HG03139 (cell line): ENCODE results near the gene ATP2B3.

ENCODE experiments used
- ATAC-seq: cut with Tn5 transposase; IDR thresholded peaks from one replicate; pipeline ENCODE4 v1.9.1; 2021; ENCODE audit not compliant: unreplicated experiment

The ATP2B3 gene

GRCh38 chrX:153488231-153488914 lies 29.1 kb upstream of the ATP2B3 start:
- ATAC-seq, result no peak

GRCh38 chrX:153490217-153490930 lies 27.1 kb upstream of the ATP2B3 start:
- ATAC-seq, result no peak

- no peak for ATAC-seq
Measured at GRCh38 chrX:153491351-153491914, 26.0 kb upstream of the ATP2B3 start.

- no peak for ATAC-seq
Measured at GRCh38 chrX:153491918-153492317, 25.5 kb upstream of the ATP2B3 start.

- ATAC-seq, result no peak
Measured at GRCh38 chrX:153492543-153492942, 24.9 kb upstream of the ATP2B3 start.

- no peak for ATAC-seq
Measured at GRCh38 chrX:153493085-153493484, 24.4 kb upstream of the ATP2B3 start.

GRCh38 chrX:153494061-153494460 lies 23.4 kb upstream of the ATP2B3 start:
- no peak for ATAC-seq

GRCh38 chrX:153494541-153495361 lies 22.7 kb upstream of the ATP2B3 start, which contains the start of gene BGN:
Gene BGN (plus strand): TSS chrX:153494980. CDS start chrX:153504632, 9,652 bp downstream.
- no peak for ATAC-seq

- no peak for ATAC-seq
Measured at GRCh38 chrX:153495362-153495751, 22.1 kb upstream of the ATP2B3 start.

- no peak for ATAC-seq
Measured at GRCh38 chrX:153495903-153496589, 21.4 kb upstream of the ATP2B3 start.

GRCh38 chrX:153496590-153496959 lies 20.9 kb upstream of the ATP2B3 start:
- ATAC-seq, result no peak

- no peak for ATAC-seq
Measured at GRCh38 chrX:153498453-153498852, 19.0 kb upstream of the ATP2B3 start.

GRCh38 chrX:153499341-153499740 lies 18.1 kb upstream of the ATP2B3 start:
- ATAC-seq, result no peak

- no peak for ATAC-seq
Measured at GRCh38 chrX:153499876-153500275, 17.6 kb upstream of the ATP2B3 start.

GRCh38 chrX:153500676-153501280 lies 16.7 kb upstream of the ATP2B3 start:
- ATAC-seq, result no peak

- ATAC-seq, result no peak
Measured at GRCh38 chrX:153501530-153501929, 15.9 kb upstream of the ATP2B3 start.

GRCh38 chrX:153502131-153502530 lies 15.3 kb upstream of the ATP2B3 start:
- no peak for ATAC-seq

GRCh38 chrX:153502796-153503195 lies 14.6 kb upstream of the ATP2B3 start:
- ATAC-seq, result no peak

- ATAC-seq, result no peak
Measured at GRCh38 chrX:153504445-153505016, 12.9 kb upstream of the ATP2B3 start.

GRCh38 chrX:153505361-153505760 lies 12.1 kb upstream of the ATP2B3 start:
- ATAC-seq, result no peak
